Smooth muscle cell (in vitro differentiated cells): Measurements from ENCODE around the gene BOLA3. TPM values are rescaled to one million over a fixed set of nuclear protein-coding genes. Genes with fewer than 3 reads are reported as not detected.

Experiments used
- DNase-seq: peaks from one replicate; lab custom pipeline; 2025; ENCODE audit not compliant: unreplicated experiment; lab: John Stamatoyannopoulos, UW
- H2AFZ ChIP-seq: fragments of 200-600 bp; sonication (generic); 2 replicates; pipeline ENCODE4 v1.6.0; 2016; ENCODE audit warnings: antibody characterized with exemption, low read depth, mild to moderate bottlenecking
- H3F3A ChIP-seq: fragments of 200-600 bp; sonication (generic); 2 replicates; pipeline ENCODE4 v1.6.0; 2017; ENCODE audit warnings: antibody characterized with exemption, low read depth
- H3K27ac ChIP-seq: fragments of 200-600 bp; sonication (generic); 2 replicates; pipeline ENCODE4 v1.5.1; 2016; ENCODE audit warnings: low read depth, mild to moderate bottlenecking
- H3K27me3 ChIP-seq: fragments of 200-600 bp; sonication (generic); 2 replicates; pipeline ENCODE4 v1.6.1; 2016; ENCODE audit warnings: low read depth, mild to moderate bottlenecking
- H3K36me3 ChIP-seq: fragments of 200-600 bp; sonication (generic); 2 replicates; pipeline ENCODE4 v1.5.1; 2016; ENCODE audit warnings: low read depth
- H3K4me1 ChIP-seq: fragments of 200-600 bp; sonication (generic); 2 replicates; pipeline ENCODE4 v1.5.1; 2016; ENCODE audit warnings: low read depth
- H3K4me2 ChIP-seq: fragments of 200-600 bp; sonication (generic); 2 replicates; pipeline ENCODE4 v1.6.0; 2016; ENCODE audit warnings: mild to moderate bottlenecking
- H3K4me3 ChIP-seq: fragments of 200-600 bp; sonication (generic); 2 replicates; pipeline ENCODE4 v1.5.1; 2016; ENCODE audit warnings: mild to moderate bottlenecking
- H3K79me2 ChIP-seq: fragments of 200-600 bp; sonication (generic); 2 replicates; pipeline ENCODE4 v1.6.0; 2016; ENCODE audit warnings: low read depth, mild to moderate bottlenecking
- H3K9ac ChIP-seq: fragments of 200-600 bp; sonication (generic); 2 replicates; pipeline ENCODE4 v1.6.0; 2016; ENCODE audit warnings: low read depth
- H3K9me3 ChIP-seq: fragments of 200-600 bp; sonication (generic); replicated peaks from 2 replicates; pipeline ENCODE4 v1.5.1; 2016; ENCODE audit warnings: low read depth
- H4K20me1 ChIP-seq: fragments of 200-600 bp; sonication (generic); 2 replicates; pipeline ENCODE4 v1.6.0; 2016; ENCODE audit warnings: low read depth
- WGBS: methylation state at CpG from one replicate; pipeline ENCODE4 v1.1.7; 2016; ENCODE audit warnings: low lambda C conversion rate; 5-methylcytosine and 5-hydroxymethylcytosine counted together
- polyA plus RNA-seq: library from polyadenylated mRNA; unstranded; fragments of >200 nt; fragmentation: Nextera tagmentation; extraction: Ambion mirVana; gene quantifications from 2 replicates; pipeline ENCODE4 v1.2.1, GENCODE V29; 2016
- total RNA-seq: library from RNA; depleted of rRNA; stranded (reverse); fragments of >200 nt; gene quantifications from 2 replicates; pipeline ENCODE4 v1.2.3, GENCODE V29; 2014
- TF ChIP-seq, protein P1 (sequence below): fragments of 200-600 bp; sonication (generic); IDR thresholded peaks from 2 replicates; pipeline ENCODE4 v1.5.1; 2017; ENCODE audit warnings: borderline replicate concordance, mild to moderate bottlenecking, antibody characterized with exemption; ENCODE audit not compliant: insufficient read depth, poor library complexity, severe bottlenecking

BOLA3 gene
- total and polyA plus RNA-seq, 2 experiments from 2014 or later: 87.5 to 93.8 TPM

DNA sequence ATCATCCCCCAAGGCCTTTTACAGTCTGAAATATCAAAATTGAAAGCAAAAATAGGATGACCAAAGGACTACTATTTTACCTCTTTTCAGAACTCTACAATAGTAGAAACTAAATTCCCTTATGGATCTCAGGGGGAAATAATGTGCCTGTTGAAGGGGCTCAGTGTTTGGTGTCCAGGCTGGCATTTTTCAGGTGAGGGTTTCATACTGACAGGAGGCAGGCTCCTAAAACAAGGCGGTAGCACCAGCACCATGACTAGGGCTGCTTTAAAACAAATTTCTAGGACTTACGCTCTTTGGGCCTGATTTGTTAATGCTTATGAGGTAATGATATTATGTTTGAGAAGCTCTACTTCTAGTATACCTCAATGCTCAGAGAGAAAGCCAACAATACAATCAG, 5.2 kb upstream of the BOLA3 start:
- no peak overlapping the region for H3K27ac ChIP-seq
- H3K79me2 ChIP-seq: peaks cover 6% of the 10 kb centered on the region
- no peak for DNase-seq
- H3F3A ChIP-seq: peaks cover 23% of the 10 kb centered on the region
- H3K36me3 ChIP-seq: peaks cover 15% of the 10 kb centered on the region
- H4K20me1 ChIP-seq: peaks cover 17% of the 10 kb centered on the region
- H2AFZ ChIP-seq: no peak overlapping the region
- no peak overlapping the region for H3K4me2 ChIP-seq
- H3K4me1 ChIP-seq: peaks cover 8% of the 10 kb centered on the region
- no peak overlapping the region for H3K4me3 ChIP-seq
- 98% methylated on average over 2 of the region's 2 CpGs for WGBS
- H3K27me3 ChIP-seq: no peaks in the 10 kb centered on the region
- H3K9ac ChIP-seq: no peak overlapping the region
- TF ChIP-seq, protein P1, sequence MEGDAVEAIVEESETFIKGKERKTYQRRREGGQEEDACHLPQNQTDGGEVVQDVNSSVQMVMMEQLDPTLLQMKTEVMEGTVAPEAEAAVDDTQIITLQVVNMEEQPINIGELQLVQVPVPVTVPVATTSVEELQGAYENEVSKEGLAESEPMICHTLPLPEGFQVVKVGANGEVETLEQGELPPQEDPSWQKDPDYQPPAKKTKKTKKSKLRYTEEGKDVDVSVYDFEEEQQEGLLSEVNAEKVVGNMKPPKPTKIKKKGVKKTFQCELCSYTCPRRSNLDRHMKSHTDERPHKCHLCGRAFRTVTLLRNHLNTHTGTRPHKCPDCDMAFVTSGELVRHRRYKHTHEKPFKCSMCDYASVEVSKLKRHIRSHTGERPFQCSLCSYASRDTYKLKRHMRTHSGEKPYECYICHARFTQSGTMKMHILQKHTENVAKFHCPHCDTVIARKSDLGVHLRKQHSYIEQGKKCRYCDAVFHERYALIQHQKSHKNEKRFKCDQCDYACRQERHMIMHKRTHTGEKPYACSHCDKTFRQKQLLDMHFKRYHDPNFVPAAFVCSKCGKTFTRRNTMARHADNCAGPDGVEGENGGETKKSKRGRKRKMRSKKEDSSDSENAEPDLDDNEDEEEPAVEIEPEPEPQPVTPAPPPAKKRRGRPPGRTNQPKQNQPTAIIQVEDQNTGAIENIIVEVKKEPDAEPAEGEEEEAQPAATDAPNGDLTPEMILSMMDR: no peak
- no peaks in the 10 kb centered on the region for H3K9me3 ChIP-seq

GRCh38 chr2:74149570-74150319, 2.0 kb upstream of the BOLA3 start:
- Histone ChIP-seq H3K9ac (no peak overlapping the region), H3K27ac (no peak overlapping the region), H4K20me1 (peaks cover 4% of the 10 kb centered on the region), H3F3A (peaks cover 20% of the 10 kb centered on the region), H2AFZ (no peak overlapping the region), H3K27me3 (no peaks in the 10 kb centered on the region), H3K9me3 (no peaks in the 10 kb centered on the region), H3K4me2 (no peak overlapping the region), H3K79me2 (peaks cover 9% of the 10 kb centered on the region), H3K36me3 (no peaks in the 10 kb centered on the region), H3K4me3 (no peak overlapping the region), H3K4me1 (peaks cover 16% of the 10 kb centered on the region)
- DNase-seq: no peak
- TF ChIP-seq, protein P1: no peak
- WGBS: 96% methylated on average over 7 of the region's 7 CpGs

DNA sequence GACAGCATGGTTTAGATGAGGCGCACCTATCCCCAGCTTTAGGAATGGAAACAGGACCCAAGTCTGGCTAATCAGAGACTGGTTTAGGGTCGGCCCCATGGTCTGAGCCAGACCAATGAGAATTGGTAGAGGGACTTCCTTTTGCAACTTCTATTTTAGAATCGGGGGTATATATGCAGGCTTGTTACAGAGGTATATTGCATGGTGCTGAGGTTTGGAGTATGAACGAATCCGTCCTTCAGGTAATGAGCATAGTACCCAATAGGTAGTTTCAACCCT, 1.5 kb upstream of the BOLA3 start:
- no peak overlapping the region for H3K4me3 ChIP-seq
- peaks cover 9% of the 10 kb centered on the region for H3K79me2 ChIP-seq
- H3F3A ChIP-seq: peaks cover 16% of the 10 kb centered on the region
- peak overlapping the region; percentile 87 for H3K4me2 ChIP-seq
- H3K9me3 ChIP-seq: no peaks in the 10 kb centered on the region
- 92% methylated on average over 5 of the region's 5 CpGs for WGBS
- no peaks in the 10 kb centered on the region for H4K20me1 ChIP-seq
- peaks cover 16% of the 10 kb centered on the region for H3K4me1 ChIP-seq
- no peak overlapping the region for H2AFZ ChIP-seq
- no peak for DNase-seq
- no peak overlapping the region for H3K9ac ChIP-seq
- no peaks in the 10 kb centered on the region for H3K27me3 ChIP-seq
- H3K36me3 ChIP-seq: no peaks in the 10 kb centered on the region
- TF ChIP-seq, protein P1: no peak
- no peak overlapping the region for H3K27ac ChIP-seq
